ENCODE results near the gene TMEM88.
A peak's percentile ranks its signal among the peaks of the same experiment; 100 is the strongest.

The TMEM88 gene

DNA sequence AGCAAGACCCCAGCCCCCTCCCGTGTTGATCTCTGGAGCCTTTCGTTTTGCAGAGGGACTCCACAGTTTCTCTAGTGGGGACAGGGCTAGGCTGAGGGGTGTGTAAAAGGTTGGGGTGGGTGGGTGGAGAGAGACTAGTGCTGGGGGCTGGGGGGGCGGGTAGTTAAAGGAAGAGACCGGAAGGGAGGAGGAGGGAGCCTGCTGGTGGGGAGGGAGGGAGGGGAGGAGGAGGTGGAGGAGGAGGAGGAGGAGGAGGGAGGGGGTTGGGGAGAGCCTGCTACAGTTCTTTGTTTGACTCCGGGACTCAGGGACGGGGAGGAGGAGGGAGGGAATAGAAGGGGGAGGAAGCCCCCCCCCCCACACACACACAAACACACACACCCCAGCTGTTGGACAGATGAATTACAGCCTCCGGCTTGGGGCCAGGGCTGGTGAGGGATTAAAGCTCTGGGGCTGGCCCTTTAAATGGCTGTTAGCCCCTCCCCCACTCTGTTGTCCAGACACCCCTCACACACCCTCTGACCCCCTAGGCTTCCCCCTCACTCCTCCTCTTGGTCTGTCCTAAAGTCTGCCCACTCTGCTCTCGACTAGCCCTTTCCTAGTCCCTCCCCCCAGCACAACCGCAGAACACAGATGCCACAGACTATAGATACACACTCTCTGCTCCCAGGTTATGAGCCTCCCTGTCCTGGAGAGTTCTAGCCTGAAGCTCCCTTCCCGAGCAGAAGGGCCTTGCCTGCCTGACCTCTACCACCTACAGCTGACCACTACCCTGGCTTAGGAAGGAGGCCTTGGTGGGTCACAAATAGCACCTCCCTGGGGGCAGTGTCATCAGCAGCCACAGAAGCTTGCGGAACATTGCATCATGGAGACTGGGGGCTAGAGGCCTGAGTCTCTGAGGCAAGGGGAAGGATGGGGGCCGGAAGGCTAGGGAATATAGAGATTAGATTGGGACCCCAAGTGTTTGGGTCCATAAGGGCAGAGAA is 16.5 kb upstream of the TMEM88 start:
- Histone ChIP-seq H3K4me3 (peak overlapping the region; percentile 84), H3K36me3 (peaks cover 13% of the 10 kb centered on the region), H4K20me1 (peaks cover 44% of the 10 kb centered on the region), H3K9me3 (no peaks in the 10 kb centered on the region), H3K9ac (peak overlapping the region; percentile 91), H3K4me2 (peak overlapping the region; percentile 99), H3K27me3 (no peaks in the 10 kb centered on the region), H3K4me1 (peaks cover 42% of the 10 kb centered on the region), H3K27ac (peak overlapping the region; percentile 96)
- peak; percentile 83 for TF ChIP-seq Cebpa-rat (IDR thresholded peaks at IDR 0.05)

GRCh38 chr17:7839190-7839875 is 15.5 kb upstream of the TMEM88 start:
- H3K27me3 ChIP-seq, result no peaks in the 10 kb centered on the region
- TF ChIP-seq Cebpa-rat (IDR thresholded peaks at IDR 0.05), result no peak
- peak overlapping the region; percentile 78 for H3K4me3 ChIP-seq
- H3K36me3 ChIP-seq, result peaks cover 13% of the 10 kb centered on the region
- H3K27ac ChIP-seq, result peak overlapping the region; percentile 84
- H3K9me3 ChIP-seq, result no peaks in the 10 kb centered on the region
- peak overlapping the region; percentile 99 for H3K4me2 ChIP-seq
- peaks cover 40% of the 10 kb centered on the region for H3K4me1 ChIP-seq
- H4K20me1 ChIP-seq, result peaks cover 53% of the 10 kb centered on the region
- H3K9ac ChIP-seq, result peak overlapping the region; percentile 91

DNA sequence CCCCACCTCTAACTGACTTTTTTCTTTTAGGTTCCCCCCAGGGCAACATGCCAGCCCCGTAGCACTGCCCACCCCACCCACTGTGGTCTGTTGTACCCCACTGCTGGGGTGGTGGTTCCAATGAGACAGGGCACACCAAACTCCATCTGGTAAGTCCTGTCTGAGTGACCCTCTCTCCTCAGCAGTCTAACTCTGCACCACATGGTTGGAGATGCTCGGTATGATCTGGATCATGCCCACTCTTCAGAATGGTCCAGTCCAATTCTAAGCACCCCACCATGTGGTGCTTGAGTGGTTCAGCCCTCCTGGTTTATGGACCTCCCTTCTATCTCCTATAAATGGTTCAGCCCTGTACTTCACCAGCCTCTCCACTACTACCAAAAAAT is 15.0 kb upstream of the TMEM88 start:
- Histone ChIP-seq H3K4me2 (peak overlapping the region; percentile 99), H3K27me3 (no peaks in the 10 kb centered on the region), H3K9me3 (no peaks in the 10 kb centered on the region), H3K4me3 (peak overlapping the region; percentile 78; the same call in 1 of the 2 replicates), H3K27ac (peak overlapping the region; percentile 84), H4K20me1 (peaks cover 58% of the 10 kb centered on the region), H3K9ac (peak overlapping the region; percentile 91), H3K36me3 (peaks cover 13% of the 10 kb centered on the region), H3K4me1 (peaks cover 42% of the 10 kb centered on the region)
- no peak for TF ChIP-seq Cebpa-rat (IDR thresholded peaks at IDR 0.05)

GRCh38 chr17:7840441-7840840 is 14.4 kb upstream of the TMEM88 start:
- H3K4me1 ChIP-seq, result peaks cover 47% of the 10 kb centered on the region
- peak overlapping the region; percentile 78 for H3K4me3 ChIP-seq
- TF ChIP-seq Cebpa-rat (IDR thresholded peaks at IDR 0.05), result no peak
- no peaks in the 10 kb centered on the region for H3K27me3 ChIP-seq
- peaks cover 19% of the 10 kb centered on the region for H3K36me3 ChIP-seq
- peaks cover 64% of the 10 kb centered on the region for H4K20me1 ChIP-seq
- peak overlapping the region; percentile 94 for H3K27ac ChIP-seq
- peak overlapping the region; percentile 91 for H3K9ac ChIP-seq
- no peaks in the 10 kb centered on the region for H3K9me3 ChIP-seq
- H3K4me2 ChIP-seq, result peak overlapping the region; percentile 99

- Histone ChIP-seq H3K9ac (peak overlapping the region; percentile 91), H3K4me3 (peak overlapping the region; percentile 78), H3K36me3 (peaks cover 23% of the 10 kb centered on the region), H3K9me3 (no peaks in the 10 kb centered on the region), H3K4me1 (peaks cover 50% of the 10 kb centered on the region), H3K27ac (peak overlapping the region; percentile 94), H4K20me1 (peaks cover 68% of the 10 kb centered on the region), H3K27me3 (no peaks in the 10 kb centered on the region), H3K4me2 (peak overlapping the region; percentile 99)
- no peak for TF ChIP-seq Cebpa-rat (IDR thresholded peaks at IDR 0.05)
Observed at GRCh38 chr17:7840875-7841274, 14.0 kb upstream of the TMEM88 start.

- Histone ChIP-seq H3K9ac (peak overlapping the region; percentile 91), H3K4me3 (peak overlapping the region; percentile 78), H3K9me3 (no peaks in the 10 kb centered on the region), H3K27me3 (no peaks in the 10 kb centered on the region), H3K36me3 (peaks cover 29% of the 10 kb centered on the region), H3K27ac (peak overlapping the region; percentile 94), H3K4me1 (peaks cover 50% of the 10 kb centered on the region), H4K20me1 (peaks cover 74% of the 10 kb centered on the region), H3K4me2 (peak overlapping the region; percentile 99)
- TF ChIP-seq Cebpa-rat (IDR thresholded peaks at IDR 0.05), result no peak
Observed at GRCh38 chr17:7841396-7841914, 13.4 kb upstream of the TMEM88 start.

- Histone ChIP-seq H3K4me3 (peak overlapping the region; percentile 78), H3K27ac (peak overlapping the region; percentile 94), H3K36me3 (peaks cover 34% of the 10 kb centered on the region), H3K4me1 (peaks cover 48% of the 10 kb centered on the region), H4K20me1 (peaks cover 79% of the 10 kb centered on the region), H3K9ac (peak overlapping the region; percentile 91), H3K27me3 (no peaks in the 10 kb centered on the region), H3K4me2 (peak overlapping the region; percentile 99), H3K9me3 (no peaks in the 10 kb centered on the region)
- no peak for TF ChIP-seq Cebpa-rat (IDR thresholded peaks at IDR 0.05)
Observed at GRCh38 chr17:7841915-7842379, 12.9 kb upstream of the TMEM88 start.

- Histone ChIP-seq H3K4me3 (peak overlapping the region; percentile 78), H3K9ac (peak overlapping the region; percentile 91), H3K4me2 (peak overlapping the region; percentile 99), H4K20me1 (peaks cover 84% of the 10 kb centered on the region), H3K27me3 (no peaks in the 10 kb centered on the region), H3K9me3 (no peaks in the 10 kb centered on the region), H3K36me3 (peaks cover 39% of the 10 kb centered on the region), H3K4me1 (peaks cover 42% of the 10 kb centered on the region), H3K27ac (peak overlapping the region; percentile 94)
- TF ChIP-seq Cebpa-rat (IDR thresholded peaks at IDR 0.05), result no peak
Observed at GRCh38 chr17:7842380-7843256, 12.2 kb upstream of the TMEM88 start.

DNA sequence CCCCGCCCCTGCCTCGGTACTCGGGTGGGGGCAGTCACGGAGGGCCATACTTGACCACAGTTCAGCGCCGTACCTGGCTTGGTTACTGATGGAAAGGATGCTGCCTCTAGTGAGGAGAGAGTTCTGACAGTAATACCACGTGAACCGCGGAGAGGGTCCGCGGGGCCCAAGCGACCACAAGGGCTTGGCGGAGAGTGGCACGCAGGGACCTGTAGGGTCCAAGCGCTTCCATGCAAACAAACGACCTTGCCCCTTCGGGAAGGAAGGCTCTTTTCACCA is 11.7 kb upstream of the TMEM88 start:
- peaks cover 44% of the 10 kb centered on the region for H3K36me3 ChIP-seq
- peaks cover 88% of the 10 kb centered on the region for H4K20me1 ChIP-seq
- H3K27me3 ChIP-seq, result no peaks in the 10 kb centered on the region
- H3K4me2 ChIP-seq, result peak overlapping the region; percentile 99
- peak overlapping the region; percentile 91 for H3K9ac ChIP-seq
- TF ChIP-seq Cebpa-rat (IDR thresholded peaks at IDR 0.05), result no peak
- H3K4me1 ChIP-seq, result peaks cover 40% of the 10 kb centered on the region
- H3K4me3 ChIP-seq, result peak overlapping the region; percentile 78
- H3K27ac ChIP-seq, result peak overlapping the region; percentile 94
- H3K9me3 ChIP-seq, result no peaks in the 10 kb centered on the region
